OCI-LY7 (cell line): ENCODE measurements around the gene B3GALNT1. TPM values are rescaled to one million over a fixed set of nuclear protein-coding genes. Genes with fewer than 3 reads are reported as not detected.

Experiments
- BruUV-seq: library from RNA; stranded (reverse); fragments of 400-500 nt; replicated peaks from 2 replicates; lab custom pipeline; 2021; lab: Mats Ljungman, UMichigan
- CTCF ChIA-PET: fragments of 300-600 bp; sonication (Branson Sonifier 250); formaldehyde crosslinking; loops from one replicate; lab custom pipeline; 2022; ENCODE audit warnings: antibody characterized with exemption; ENCODE audit not compliant: unreplicated experiment; lab: Charles Lee
- POLR2A ChIA-PET: fragments of 300-600 bp; sonication (Branson Sonifier 250); formaldehyde crosslinking; loops from one replicate; lab custom pipeline; 2022; ENCODE audit warnings: antibody characterized with exemption; lab: Charles Lee
- DNase-seq: peaks from one replicate; pipeline ENCODE4 v3.0.0-alpha.2; 2015; ENCODE audit warnings: low spot score
- H2AFZ ChIP-seq: fragments of 200-600 bp; sonication (generic), shearing (Covaris generic); 2 replicates; pipeline ENCODE4 v1.6.1; 2014; ENCODE audit warnings: mild to moderate bottlenecking, antibody characterized with exemption, low read length, moderate library complexity
- H3K27ac ChIP-seq: fragments of 200-600 bp; sonication (generic); 2 replicates; pipeline ENCODE4 v1.5.1; 2014; ENCODE audit warnings: mixed run types, low read depth, mild to moderate bottlenecking, moderate library complexity, low read length, inconsistent platforms; ENCODE audit not compliant: poor library complexity, severe bottlenecking
- H3K36me3 ChIP-seq: fragments of 200-600 bp; sonication (generic); 2 replicates; pipeline ENCODE4 v1.6.1; 2014; ENCODE audit warnings: mild to moderate bottlenecking, antibody characterized with exemption, low read length, moderate library complexity, mixed read lengths; ENCODE audit not compliant: insufficient read depth
- H3K4me1 ChIP-seq: fragments of 200-600 bp; sonication (generic); 2 replicates; pipeline ENCODE4 v1.5.1; 2014; ENCODE audit warnings: mild to moderate bottlenecking, low read length; ENCODE audit not compliant: insufficient read depth, poor library complexity, severe bottlenecking
- H3K4me2 ChIP-seq: fragments of 200-600 bp; sonication (generic); 2 replicates; pipeline ENCODE4 v1.6.1; 2014; ENCODE audit warnings: mild to moderate bottlenecking, low read length
- H3K4me3 ChIP-seq: fragments of 200-600 bp; sonication (generic); 2 replicates; pipeline ENCODE4 v1.5.1; 2014; ENCODE audit warnings: mild to moderate bottlenecking, low read depth, low read length; ENCODE audit not compliant: poor library complexity, severe bottlenecking
- H3K79me2 ChIP-seq: fragments of 200-600 bp; sonication (generic); 2 replicates; pipeline ENCODE4 v1.6.1; 2016; ENCODE audit warnings: low read depth, mild to moderate bottlenecking, low read length, moderate library complexity, mixed read lengths; ENCODE audit not compliant: insufficient read depth
- H3K9me2 ChIP-seq: fragments of 200-600 bp; sonication (generic); 2 replicates; pipeline ENCODE4 v1.6.1; 2016; ENCODE audit warnings: mild to moderate bottlenecking, low read length, mixed read lengths; ENCODE audit not compliant: insufficient read depth
- H3K9me3 ChIP-seq: fragments of 200-600 bp; sonication (generic); 2 replicates; pipeline ENCODE4 v1.6.1; 2014; ENCODE audit warnings: mild to moderate bottlenecking, mixed run types, low read length, mixed read lengths
- H4K20me1 ChIP-seq: fragments of 200-600 bp; sonication (generic); 2 replicates; pipeline ENCODE4 v1.6.1; 2014; ENCODE audit warnings: mild to moderate bottlenecking, antibody characterized with exemption, low read length, moderate library complexity, mixed read lengths; ENCODE audit not compliant: insufficient read depth
- CTCF ChIP-seq: fragments of 200-600 bp; sonication (generic); conservative IDR thresholded peaks from 2 replicates; pipeline ENCODE4 v1.5.1; 2014; ENCODE audit warnings: mild to moderate bottlenecking, antibody characterized with exemption, low read length, moderate library complexity, mixed read lengths
- EZH2phosphoT487 ChIP-seq: fragments of 200-600 bp; sonication (generic); IDR thresholded peaks from 2 replicates; pipeline ENCODE4 v1.6.1; 2018; ENCODE audit warnings: low read depth, borderline replicate concordance, mild to moderate bottlenecking, mixed run types, antibody characterized with exemption, low read length, moderate library complexity, mixed read lengths
- intact Hi-C: fragments of 100-400 bp; cut with micrococcal nuclease; formaldehyde crosslinking; loops from one replicate; pipeline ENCODE4 v1.10.0; 2022; ENCODE audit not compliant: unreplicated experiment
- total RNA-seq, 2 experiments: library from RNA; depleted of rRNA in 1 of 2; stranded (reverse); fragments of >200 nt in 1 of 2; shearing (Covaris generic) in 1 of 2; gene quantifications; 2 replicates each; pipeline ENCODE4 v1.2.3, GENCODE V29; 2014 to 2022

Gene B3GALNT1
- total RNA-seq, 2 experiments from 2014 or later: not detected

GRCh38 chr3:161150001-161150525 lies 44.9 kb upstream of the B3GALNT1 start:
- BruUV-seq: no TSS peak
- Histone ChIP-seq H3K79me2 (no peaks in the 10 kb centered on the region), H3K27ac (no peak overlapping the region), H3K4me2 (no peak overlapping the region), H3K4me1 (no peaks in the 10 kb centered on the region), H3K36me3 (no peaks in the 10 kb centered on the region), H3K4me3 (no peak overlapping the region), H3K9me2 (no peaks in the 10 kb centered on the region), H4K20me1 (no peaks in the 10 kb centered on the region), H2AFZ (no peak overlapping the region), H3K9me3 (no peaks in the 10 kb centered on the region)
- POLR2A ChIA-PET: interaction anchor here (0.7 to 1.5 kb wide), 3 partner anchors 13 to 24 kb away, joined by 3 to 4 read pairs (median 3); no protein-coding TSS in a partner anchor
- no peak for DNase-seq
- CTCF ChIA-PET: interaction anchor here (0.5 kb wide), 1 partner anchor 63 kb away, joined by 3 read pairs; no protein-coding TSS in a partner anchor
- intact Hi-C loops: no loop called here
- TF ChIP-seq CTCF (no peak), EZH2phosphoT487 (no peak)

- POLR2A ChIA-PET: interaction anchor here (0.7 to 1.5 kb wide), 3 partner anchors 12 to 23 kb away, joined by 3 to 4 read pairs (median 3); no protein-coding TSS in a partner anchor
- no peaks in the 10 kb centered on the region for H3K4me1 ChIP-seq
- CTCF ChIA-PET: no interaction called here
- H3K79me2 ChIP-seq: no peaks in the 10 kb centered on the region
- H3K27ac ChIP-seq: no peak overlapping the region
- H2AFZ ChIP-seq: no peak overlapping the region
- no TSS peak for BruUV-seq
- H3K4me2 ChIP-seq: no peak overlapping the region
- intact Hi-C loops: no loop called here
- DNase-seq: no peak
- H3K36me3 ChIP-seq: no peaks in the 10 kb centered on the region
- no peak overlapping the region for H3K4me3 ChIP-seq
- TF ChIP-seq EZH2phosphoT487: no peak
- no peak for TF ChIP-seq CTCF
- H3K9me2 ChIP-seq: no peaks in the 10 kb centered on the region
- no peaks in the 10 kb centered on the region for H4K20me1 ChIP-seq
- no peaks in the 10 kb centered on the region for H3K9me3 ChIP-seq
Observed at GRCh38 chr3:161149529-161149928, 44.4 kb upstream of the B3GALNT1 start.

- Histone ChIP-seq H3K27ac (no peak overlapping the region), H3K4me2 (no peak overlapping the region), H4K20me1 (no peaks in the 10 kb centered on the region), H3K9me3 (no peaks in the 10 kb centered on the region), H2AFZ (no peak overlapping the region), H3K79me2 (no peaks in the 10 kb centered on the region), H3K4me1 (no peaks in the 10 kb centered on the region), H3K36me3 (no peaks in the 10 kb centered on the region), H3K9me2 (no peaks in the 10 kb centered on the region), H3K4me3 (no peak overlapping the region)
- CTCF ChIA-PET: no interaction called here
- TF ChIP-seq CTCF: no peak
- TF ChIP-seq EZH2phosphoT487: no peak
- intact Hi-C loops: no loop called here
- POLR2A ChIA-PET: interaction anchor here (0.7 to 1.5 kb wide), 3 partner anchors 12 to 22 kb away, joined by 3 to 4 read pairs (median 3); no protein-coding TSS in a partner anchor
- no TSS peak for BruUV-seq
- DNase-seq: no peak
Observed at GRCh38 chr3:161148832-161149475, 43.8 kb upstream of the B3GALNT1 start.
